HEK293 (cell line): Measurements from ENCODE around the gene RNF227.

Experiments used
- BCL11A ChIP-seq: fragments of 450-650 bp; formaldehyde crosslinking; IDR thresholded peaks from 2 replicates; pipeline ENCODE4 v1.5.1; 2016; ENCODE audit warnings: low read depth, missing biosample characterization, missing genetic modification characterization
- FEZF1 ChIP-seq: fragments of 450-650 bp; formaldehyde crosslinking; IDR thresholded peaks from 2 replicates; pipeline ENCODE4 v1.5.1; 2016; ENCODE audit warnings: missing biosample characterization, missing genetic modification characterization
- GFI1B ChIP-seq: fragments of 450-650 bp; formaldehyde crosslinking; IDR thresholded peaks from 2 replicates; pipeline ENCODE4 v1.5.1; 2016; ENCODE audit warnings: missing biosample characterization, missing genetic modification characterization
- KLF10 ChIP-seq: fragments of 450-650 bp; IDR thresholded peaks from 2 replicates; pipeline ENCODE4 v1.5.1; 2018; ENCODE audit warnings: missing biosample characterization, mild to moderate bottlenecking, missing genetic modification characterization
- MZF1 ChIP-seq: fragments of 450-650 bp; formaldehyde crosslinking; IDR thresholded peaks from 2 replicates; pipeline ENCODE4 v1.5.1; 2017; ENCODE audit warnings: missing biosample characterization, missing genetic modification characterization, borderline replicate concordance
- PRDM2 ChIP-seq: fragments of 450-650 bp; formaldehyde crosslinking; IDR thresholded peaks from 2 replicates; pipeline ENCODE4 v1.5.1; 2016; ENCODE audit warnings: missing biosample characterization, missing genetic modification characterization, borderline replicate concordance
- ZBTB11 ChIP-seq: fragments of 450-650 bp; formaldehyde crosslinking; conservative IDR thresholded peaks from 2 replicates; pipeline ENCODE4 v1.5.1; 2016; ENCODE audit warnings: low read depth, missing biosample characterization, missing genetic modification characterization
- ZBTB20 ChIP-seq: fragments of 450-650 bp; formaldehyde crosslinking; IDR thresholded peaks from 2 replicates; pipeline ENCODE4 v1.5.1; 2016; ENCODE audit warnings: missing biosample characterization, missing genetic modification characterization
- ZBTB44 ChIP-seq: fragments of 450-650 bp; IDR thresholded peaks from 2 replicates; pipeline ENCODE4 v1.5.1; 2018; ENCODE audit warnings: missing biosample characterization, mild to moderate bottlenecking, missing genetic modification characterization
- ZNF10 ChIP-seq: fragments of 450-650 bp; formaldehyde crosslinking; IDR thresholded peaks from 2 replicates; pipeline ENCODE4 v1.5.1; 2017; ENCODE audit warnings: missing biosample characterization, missing genetic modification characterization
- ZNF114 ChIP-seq: fragments of 450-650 bp; formaldehyde crosslinking; IDR thresholded peaks from 2 replicates; pipeline ENCODE4 v1.5.0; 2017; ENCODE audit warnings: missing biosample characterization, missing genetic modification characterization
- ZNF121 ChIP-seq: fragments of 450-650 bp; formaldehyde crosslinking; IDR thresholded peaks from 2 replicates; pipeline ENCODE4 v1.5.1; 2016; ENCODE audit warnings: missing biosample characterization, missing genetic modification characterization
- ZNF132 ChIP-seq: fragments of 450-650 bp; formaldehyde crosslinking; IDR thresholded peaks from 2 replicates; pipeline ENCODE4 v1.5.1; 2017; ENCODE audit warnings: missing biosample characterization, missing genetic modification characterization, borderline replicate concordance
- ZNF211 ChIP-seq: fragments of 450-650 bp; formaldehyde crosslinking; IDR thresholded peaks from 2 replicates; pipeline ENCODE4 v1.5.1; 2016; ENCODE audit warnings: low read depth, missing biosample characterization, missing genetic modification characterization
- ZNF24 ChIP-seq: fragments of 450-650 bp; formaldehyde crosslinking; IDR thresholded peaks from 2 replicates; pipeline ENCODE4 v1.5.1; 2016; ENCODE audit warnings: missing biosample characterization, missing genetic modification characterization
- ZNF624 ChIP-seq: fragments of 450-650 bp; formaldehyde crosslinking; IDR thresholded peaks from 2 replicates; pipeline ENCODE4 v1.5.1; 2017; ENCODE audit warnings: missing biosample characterization, missing genetic modification characterization
- ZNF664 ChIP-seq: fragments of 450-650 bp; formaldehyde crosslinking; IDR thresholded peaks from 2 replicates; pipeline ENCODE4 v1.5.1; 2016; ENCODE audit warnings: missing biosample characterization, missing genetic modification characterization
- ZNF670 ChIP-seq: fragments of 450-650 bp; formaldehyde crosslinking; IDR thresholded peaks from 2 replicates; pipeline ENCODE4 v1.5.1; 2016; ENCODE audit warnings: missing biosample characterization, missing genetic modification characterization, low read depth
- ZNF707 ChIP-seq: fragments of 450-650 bp; formaldehyde crosslinking; IDR thresholded peaks from 2 replicates; pipeline ENCODE4 v1.5.1; 2016; ENCODE audit warnings: missing biosample characterization, missing genetic modification characterization
- ZSCAN30 ChIP-seq: fragments of 450-650 bp; IDR thresholded peaks from 2 replicates; pipeline ENCODE4 v1.5.1; 2018; ENCODE audit warnings: missing biosample characterization, mild to moderate bottlenecking, missing genetic modification characterization, moderate library complexity
- ZXDB ChIP-seq: fragments of 450-650 bp; formaldehyde crosslinking; IDR thresholded peaks from 2 replicates; pipeline ENCODE4 v1.5.1; 2016; ENCODE audit warnings: missing biosample characterization, missing genetic modification characterization
- TF ChIP-seq, protein P1 (sequence below): fragments of 450-650 bp; formaldehyde crosslinking; conservative IDR thresholded peaks from 2 replicates; pipeline ENCODE4 v1.5.1; 2016; ENCODE audit warnings: low read depth, missing biosample characterization, missing genetic modification characterization

The RNF227 gene

GRCh38 chr17:7887038-7887481, 29.0 kb downstream of the RNF227 start (continued):
- TF ChIP-seq ZBTB44 (tag by site-specific recombination) = 0 out of 2 replicates have a peak, but pooled peaks have one; percentile 37
- 0 out of 2 replicates have a peak, but pooled peaks have one; percentile 38 for TF ChIP-seq MZF1 (tag by site-specific recombination)
- TF ChIP-seq ZNF114 (tag by site-specific recombination) = no peak
- 0 out of 2 replicates have a peak, but pooled peaks have one; percentile 24 for TF ChIP-seq BCL11A (tag by site-specific recombination)
- no peak for TF ChIP-seq ZSCAN30
- TF ChIP-seq ZBTB20 (tag by site-specific recombination) = no peak
- TF ChIP-seq KLF10 (tag by site-specific recombination) = no peak; the same call in 1 of the 2 replicates
- no peak for TF ChIP-seq ZNF707 (tag by site-specific recombination)
- TF ChIP-seq ZNF211 = no peak
- TF ChIP-seq ZNF121 = no peak
- no peak for TF ChIP-seq ZXDB (tag by site-specific recombination)
- no peak for TF ChIP-seq ZNF10
- TF ChIP-seq ZNF132 = no peak
- no peak for TF ChIP-seq ZNF670 (tag by site-specific recombination)
- TF ChIP-seq ZNF24 (tag by site-specific recombination) = 0 out of 2 replicates have a peak, but pooled peaks have one; percentile 56
- no peak for TF ChIP-seq PRDM2 (tag by site-specific recombination)
- TF ChIP-seq GFI1B (tag by site-specific recombination) = peak; percentile 59; the same call in 1 of the 2 replicates
- no peak for TF ChIP-seq ZNF624 (tag by site-specific recombination)
- TF ChIP-seq, protein P1, sequence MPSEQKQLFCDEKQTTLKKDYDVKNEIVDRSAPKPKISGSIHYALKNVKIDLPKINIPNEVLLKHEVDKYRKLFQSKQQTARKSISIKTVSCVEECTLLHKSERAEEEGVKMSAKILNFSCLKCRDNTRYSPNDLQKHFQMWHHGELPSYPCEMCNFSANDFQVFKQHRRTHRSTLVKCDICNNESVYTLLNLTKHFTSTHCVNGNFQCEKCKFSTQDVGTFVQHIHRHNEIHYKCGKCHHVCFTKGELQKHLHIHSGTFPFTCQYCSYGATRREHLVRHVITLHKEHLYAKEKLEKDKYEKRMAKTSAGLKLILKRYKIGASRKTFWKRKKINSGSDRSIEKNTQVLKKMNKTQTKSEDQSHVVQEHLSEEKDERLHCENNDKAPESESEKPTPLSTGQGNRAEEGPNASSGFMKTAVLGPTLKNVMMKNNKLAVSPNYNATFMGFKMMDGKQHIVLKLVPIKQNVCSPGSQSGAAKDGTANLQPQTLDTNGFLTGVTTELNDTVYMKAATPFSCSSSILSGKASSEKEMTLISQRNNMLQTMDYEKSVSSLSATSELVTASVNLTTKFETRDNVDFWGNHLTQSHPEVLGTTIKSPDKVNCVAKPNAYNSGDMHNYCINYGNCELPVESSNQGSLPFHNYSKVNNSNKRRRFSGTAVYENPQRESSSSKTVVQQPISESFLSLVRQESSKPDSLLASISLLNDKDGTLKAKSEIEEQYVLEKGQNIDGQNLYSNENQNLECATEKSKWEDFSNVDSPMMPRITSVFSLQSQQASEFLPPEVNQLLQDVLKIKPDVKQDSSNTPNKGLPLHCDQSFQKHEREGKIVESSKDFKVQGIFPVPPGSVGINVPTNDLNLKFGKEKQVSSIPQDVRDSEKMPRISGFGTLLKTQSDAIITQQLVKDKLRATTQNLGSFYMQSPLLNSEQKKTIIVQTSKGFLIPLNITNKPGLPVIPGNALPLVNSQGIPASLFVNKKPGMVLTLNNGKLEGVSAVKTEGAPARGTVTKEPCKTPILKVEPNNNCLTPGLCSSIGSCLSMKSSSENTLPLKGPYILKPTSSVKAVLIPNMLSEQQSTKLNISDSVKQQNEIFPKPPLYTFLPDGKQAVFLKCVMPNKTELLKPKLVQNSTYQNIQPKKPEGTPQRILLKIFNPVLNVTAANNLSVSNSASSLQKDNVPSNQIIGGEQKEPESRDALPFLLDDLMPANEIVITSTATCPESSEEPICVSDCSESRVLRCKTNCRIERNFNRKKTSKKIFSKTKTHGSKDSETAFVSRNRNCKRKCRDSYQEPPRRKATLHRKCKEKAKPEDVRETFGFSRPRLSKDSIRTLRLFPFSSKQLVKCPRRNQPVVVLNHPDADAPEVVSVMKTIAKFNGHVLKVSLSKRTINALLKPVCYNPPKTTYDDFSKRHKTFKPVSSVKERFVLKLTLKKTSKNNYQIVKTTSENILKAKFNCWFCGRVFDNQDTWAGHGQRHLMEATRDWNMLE (tag by site-specific recombination) = no peak
- TF ChIP-seq ZNF664 (tag by site-specific recombination) = no peak
- no peak for TF ChIP-seq FEZF1 (tag by site-specific recombination)
- 0 out of 2 replicates have a peak, but pooled peaks have one; percentile 1 for TF ChIP-seq ZBTB11 (tag by site-specific recombination)
